GM12878 (cell line): ENCODE measurements around the gene CFAP299.

Experiments
- CBFB ChIP-seq: IDR thresholded peaks from 2 replicates; pipeline ENCODE4 v1.6.1; 2016; ENCODE audit warnings: antibody characterized with exemption, low read depth
- CEBPB ChIP-seq, 2 experiments: fragments of 150-350 bp in 1 of 2; IDR thresholded peaks; 2 replicates each; pipeline ENCODE4 v1.6.1; 2012 to 2014; ENCODE audit warnings: low read depth in 2 of 2, low read length in 2 of 2, borderline replicate concordance in 1 of 2, inconsistent platforms in 1 of 2
- CHD2 ChIP-seq: IDR thresholded peaks from 2 replicates; pipeline ENCODE4 v1.6.1; 2011; ENCODE audit warnings: low read depth, low read length, improper control_type of control experiment, borderline replicate concordance
- DPF2 ChIP-seq: fragments of 450-650 bp; IDR thresholded peaks from 2 replicates; pipeline ENCODE4 v1.6.1; 2017; ENCODE audit warnings: mild to moderate bottlenecking
- EGR1 ChIP-seq, 2 experiments: IDR thresholded peaks; 1 replicate in 1 of 2; 2 replicates in 1 of 2; pipeline ENCODE4 v1.6.1; 2011 to 2012; ENCODE audit warnings: low read depth in 2 of 2, low read length in 2 of 2, borderline replicate concordance in 1 of 2, mild to moderate bottlenecking in 1 of 2, moderate library complexity in 1 of 2
- EP300 ChIP-seq, 2 experiments: fragments of 150-350 bp in 1 of 2; IDR thresholded peaks; 2 replicates each; pipeline ENCODE4 v1.6.1; 2011 to 2012; ENCODE audit warnings: low read depth in 2 of 2, low read length in 2 of 2, borderline replicate concordance in 1 of 2, improper control_type of control experiment in 1 of 2, inconsistent platforms in 1 of 2; ENCODE audit not compliant: control insufficient read depth in 1 of 2
- FOXM1 ChIP-seq: IDR thresholded peaks from 2 replicates; pipeline ENCODE4 v1.6.1; 2012; ENCODE audit warnings: low read depth, mild to moderate bottlenecking, inconsistent platforms, low read length, moderate library complexity
- PAX5 ChIP-seq: IDR thresholded peaks from 2 replicates; pipeline ENCODE4 v1.6.1; 2011; ENCODE audit warnings: low read depth, low read length, borderline replicate concordance
- POLR2A ChIP-seq: IDR thresholded peaks from 2 replicates; pipeline ENCODE4 v1.6.1; 2011; ENCODE audit warnings: low read depth, mild to moderate bottlenecking, low read length
- POLR2AphosphoS5 ChIP-seq: IDR thresholded peaks from 2 replicates; pipeline ENCODE4 v1.6.1; 2011; ENCODE audit warnings: mild to moderate bottlenecking, low read length, inconsistent platforms
- SP1 ChIP-seq: IDR thresholded peaks from one replicate; pipeline ENCODE4 v1.6.1; 2011; ENCODE audit warnings: low read depth, low read length
- TF ChIP-seq, protein P1 (sequence below), 3 experiments: IDR thresholded peaks in 2 of 3; conservative IDR thresholded peaks in 1 of 3; 2 replicates each; pipeline ENCODE4 v1.5.1; 2011; ENCODE audit warnings: low read depth in 3 of 3, low read length in 3 of 3, mild to moderate bottlenecking in 3 of 3, control low read depth in 2 of 3, moderate library complexity in 2 of 3, inconsistent platforms in 1 of 3, mixed read lengths in 1 of 3; ENCODE audit not compliant: control insufficient read depth in 2 of 3, insufficient read depth in 1 of 3; ENCODE audit errors: extremely low read depth in 1 of 3

DNA sequence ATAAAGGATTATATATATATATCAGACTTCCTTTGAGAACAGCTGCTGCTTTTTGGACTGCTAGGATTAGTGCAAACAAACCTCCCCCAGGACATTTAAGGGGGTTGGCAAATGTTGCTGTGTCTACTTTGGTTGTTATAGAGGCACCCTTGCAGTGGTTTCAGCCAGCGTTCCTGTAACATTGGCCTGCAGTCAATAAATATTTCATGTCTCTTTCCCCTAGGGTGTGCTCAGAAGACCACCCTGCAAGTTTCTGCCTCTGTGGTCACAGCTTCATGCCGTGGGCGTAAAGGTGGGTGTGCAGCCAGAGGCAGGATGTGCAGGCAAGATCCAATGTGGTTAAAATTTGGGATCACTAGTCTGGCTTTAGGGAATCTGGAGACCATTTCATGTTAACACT, 40.2 kb upstream of the CFAP299 start:
- TF ChIP-seq CHD2 (no peak), PAX5 (no peak), FOXM1 (no peak), POLR2A (no peak), CEBPB (IDR thresholded peaks at IDR 0.05; ENCODE audit: borderline replicate concordance in 1 of 2, low read depth in 2 of 2, low read length in 2 of 2) (no peak), POLR2AphosphoS5 (no peak), EGR1 (IDR thresholded peaks at IDR 0.05; ENCODE audit: borderline replicate concordance in 1 of 2, low read depth in 2 of 2, low read length in 2 of 2) (no peak), DPF2 (no peak), EP300 (IDR thresholded peaks at IDR 0.05; ENCODE audit: borderline replicate concordance in 1 of 2, control insufficient read depth in 1 of 2, low read depth in 2 of 2, low read length in 2 of 2) (no peak), CBFB (no peak), SP1 (no peak)
- TF ChIP-seq, protein P1, sequence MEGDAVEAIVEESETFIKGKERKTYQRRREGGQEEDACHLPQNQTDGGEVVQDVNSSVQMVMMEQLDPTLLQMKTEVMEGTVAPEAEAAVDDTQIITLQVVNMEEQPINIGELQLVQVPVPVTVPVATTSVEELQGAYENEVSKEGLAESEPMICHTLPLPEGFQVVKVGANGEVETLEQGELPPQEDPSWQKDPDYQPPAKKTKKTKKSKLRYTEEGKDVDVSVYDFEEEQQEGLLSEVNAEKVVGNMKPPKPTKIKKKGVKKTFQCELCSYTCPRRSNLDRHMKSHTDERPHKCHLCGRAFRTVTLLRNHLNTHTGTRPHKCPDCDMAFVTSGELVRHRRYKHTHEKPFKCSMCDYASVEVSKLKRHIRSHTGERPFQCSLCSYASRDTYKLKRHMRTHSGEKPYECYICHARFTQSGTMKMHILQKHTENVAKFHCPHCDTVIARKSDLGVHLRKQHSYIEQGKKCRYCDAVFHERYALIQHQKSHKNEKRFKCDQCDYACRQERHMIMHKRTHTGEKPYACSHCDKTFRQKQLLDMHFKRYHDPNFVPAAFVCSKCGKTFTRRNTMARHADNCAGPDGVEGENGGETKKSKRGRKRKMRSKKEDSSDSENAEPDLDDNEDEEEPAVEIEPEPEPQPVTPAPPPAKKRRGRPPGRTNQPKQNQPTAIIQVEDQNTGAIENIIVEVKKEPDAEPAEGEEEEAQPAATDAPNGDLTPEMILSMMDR (IDR thresholded peaks at IDR 0.05 in 2 of 3, conservative IDR thresholded peaks at IDR 0.05 in 1 of 3; ENCODE audit: control insufficient read depth in 2 of 3, extremely low read depth in 1 of 3, insufficient read depth in 1 of 3, low read depth in 3 of 3, low read length in 3 of 3) = no peak
